ENCODE results near the gene TMEM130. TPM values are rescaled to one million over a fixed set of nuclear protein-coding genes. Genes with fewer than 3 reads are reported as not detected.

Gene TMEM130
- total and polyA plus RNA-seq, 9 of the 15 experiments (the other 6 are each of a cell fraction or from before 2014, with no cell fraction given), result 0.07 TPM; not detected in 8

- peak in 1 of 2 experiments; percentile 23; a peak in 2 of 4 replicates for TF ChIP-seq RAD21 (CRISPR knock-in tag; conservative IDR thresholded peaks at IDR 0.05 in 1 of 2, IDR thresholded peaks at IDR 0.05 in 1 of 2)
- no peak for TF ChIP-seq PBX2 (CRISPR knock-in tag; IDR thresholded peaks at IDR 0.05; ENCODE audit: low read depth)
- 0 out of 2 replicates have a peak, but pooled peaks have one; percentile 33 for TF ChIP-seq PBX2 (tag; conservative IDR thresholded peaks at IDR 0.05; ENCODE audit: low read depth)
Measured at GRCh38 chr7:98872328-98872924, 2.6 kb upstream of the TMEM130 start (continued).

- WGBS (ENCODE audit: insufficient coverage, low coverage, missing lambda C conversion rate), result 19% methylated on average over 17 of the region's 17 CpGs
- in situ Hi-C loops (cut with MboI), result no loop called here
- H3K27ac ChIP-seq (ENCODE audit: extremely low read depth, low read depth, low read length), result no peak overlapping the region
- ATAC-seq, result no peak
- no peak overlapping the region for H3K4me3 ChIP-seq
- H3K36me3 ChIP-seq (ENCODE audit: control insufficient read depth, insufficient read depth, low read length), result no peaks in the 10 kb centered on the region
- ChIA-PET CTCF (ENCODE audit: low intra/inter-chr PET ratio) (no interaction called here), POLR2A (no interaction called here)
- no peaks in the 10 kb centered on the region for H3K79me2 ChIP-seq (ENCODE audit: control insufficient read depth, insufficient read depth, low read length)
- intact Hi-C loops (cut with micrococcal nuclease), result no loop called here
- DNase-seq (ENCODE audit: extremely low read depth in 1 of 4, low spot score in 3 of 4), result no peak
- FAIRE-seq, result no peak
- peaks cover 0 to 22% of the 10 kb centered on the region in 2 experiments; a peak in 2 of 5 replicates for H3K4me1 ChIP-seq (replicated peaks in 1 of 2; ENCODE audit: control insufficient read depth in 2 of 2, insufficient read depth in 2 of 2, low read length in 2 of 2)
- no peaks in the 10 kb centered on the region for H3K9me1 ChIP-seq (ENCODE audit: control insufficient read depth, insufficient read depth, low read length)
- no TSS peak for BruUV-seq (replicated peaks)
- H2AFZ ChIP-seq (ENCODE audit: low read depth, low read length), result no peak overlapping the region
- H3K27me3 ChIP-seq (ENCODE audit: control insufficient read depth in 2 of 2, insufficient read depth in 2 of 2, low read length in 2 of 2), result peaks cover 18 to 42% of the 10 kb centered on the region in 2 experiments; a peak in 4 of 5 replicates
- no peak overlapping the region for H3K4me2 ChIP-seq (ENCODE audit: insufficient read depth, low read length)
- H3K9me3 ChIP-seq (replicated peaks; ENCODE audit: control insufficient read depth, insufficient read depth, low read depth, low read length), result no peaks in the 10 kb centered on the region
- TF ChIP-seq CBFB (CRISPR knock-in tag; IDR thresholded peaks at IDR 0.05), result 0 out of 2 replicates have a peak, but pooled peaks have one; percentile 31
- TF ChIP-seq ZNF3 (CRISPR knock-in tag; IDR thresholded peaks at IDR 0.05), result no peak
- 0 out of 2 replicates have a peak, but pooled peaks cover 7% of the 10 kb centered on the region for H4K20me1 ChIP-seq (replicated peaks; ENCODE audit: control insufficient read depth, insufficient read depth, low read length)
- peak overlapping the region in 1 of 2 experiments; percentile 24; a peak in 1 of 4 replicates for H3K9ac ChIP-seq (ENCODE audit: insufficient read depth in 1 of 2, low read depth in 2 of 2, low read length in 2 of 2)
Measured at GRCh38 chr7:98870807-98871491, 1.1 kb upstream of the TMEM130 start.

Measured in K562 (cell line).